HepG2 (cell line): ENCODE results near the gene SCRT2. TPM values are rescaled to one million over a fixed set of nuclear protein-coding genes. Genes with fewer than 3 reads are reported as not detected.

Experiments used
- ATAC-seq: fragments of 200-7000 bp; cut with Tn5 transposase; 3 replicates; pipeline ENCODE4 v1.9.1; 2020; ENCODE audit warnings: mild to moderate bottlenecking, moderate library complexity
- BruUV-seq: library from RNA; stranded (reverse); fragments of 400-500 nt; replicated peaks from 2 replicates; lab custom pipeline; 2021; lab: Mats Ljungman, UMichigan
- CTCF ChIA-PET: fragments of 300-600 bp; formaldehyde crosslinking; extraction: SDS; loops from one replicate; lab custom pipeline; 2021; ENCODE audit warnings: low total read pairs, inconsistent platforms, low intra/inter-chr PET ratio; lab: Yijun Ruan, JAX
- POLR2A ChIA-PET: fragments of 350-600 bp; sonication (Branson Sonifier 250); formaldehyde crosslinking; loops from one replicate; lab custom pipeline; 2020; ENCODE audit warnings: antibody characterized with exemption, inconsistent platforms; lab: Yijun Ruan, JAX
- DNase-seq: peaks from one replicate; pipeline ENCODE4 v3.0.0-alpha.2; 2015; ENCODE audit warnings: low spot score
- FAIRE-seq: peaks from 3 replicates; lab custom pipeline; 2011; peaks lifted over from hg19 to GRCh38; lab: Jason Lieb, UNC
- H2AFZ ChIP-seq: one replicate; pipeline ENCODE4 v1.6.1; 2011; ENCODE audit warnings: low read length, inconsistent platforms
- H3K27ac ChIP-seq: fragments of 300-600 bp; 3 replicates; pipeline ENCODE4 v1.8.0; 2011; ENCODE audit warnings: mixed run types, mild to moderate bottlenecking, mixed read lengths, low read length, inconsistent platforms; ENCODE audit not compliant: insufficient read depth; ENCODE audit errors: extremely low read length
- H3K27me3 ChIP-seq, 2 experiments: fragments of 200-600 bp in 1 of 2; 2 replicates in 1 of 2; 3 replicates in 1 of 2; pipeline versions ENCODE4 v1.6.0 to v1.8.0; 2011; ENCODE audit warnings: low read length in 2 of 2, mild to moderate bottlenecking in 2 of 2, moderate library complexity in 2 of 2, inconsistent platforms in 1 of 2; ENCODE audit not compliant: insufficient read depth in 2 of 2, control insufficient read depth in 1 of 2
- H3K36me3 ChIP-seq, 2 experiments: fragments of 200-600 bp in 1 of 2; replicated peaks in 1 of 2; 2 replicates in 1 of 2; 3 replicates in 1 of 2; pipeline versions ENCODE4 v1.5.1 to v1.8.0; 2011; ENCODE audit warnings: low read length in 2 of 2, inconsistent platforms in 1 of 2; ENCODE audit not compliant: insufficient read depth in 2 of 2, control insufficient read depth in 1 of 2
- H3K4me1 ChIP-seq: 2 replicates; pipeline ENCODE4 v1.5.1; 2012; ENCODE audit warnings: low read length, inconsistent platforms; ENCODE audit not compliant: insufficient read depth
- H3K4me2 ChIP-seq: 2 replicates; pipeline ENCODE4 v1.6.0; 2011; ENCODE audit warnings: low read depth, low read length, inconsistent platforms
- H3K4me3 ChIP-seq, 3 experiments: fragments of 200-600 bp in 1 of 3; sonication (generic), shearing (Covaris generic) in 1 of 3; replicated peaks in 1 of 3; 2 replicates each; pipeline ENCODE4 v1.5.1; 2011 to 2016; ENCODE audit warnings: low read length in 3 of 3, inconsistent platforms in 2 of 3, low read depth in 2 of 3, mild to moderate bottlenecking in 2 of 3, control low read depth in 1 of 3, mixed read lengths in 1 of 3; ENCODE audit not compliant: insufficient read depth in 1 of 3
- H3K79me2 ChIP-seq: one replicate; pipeline ENCODE4 v1.6.1; 2011; ENCODE audit warnings: low read length, inconsistent platforms; ENCODE audit not compliant: insufficient read depth
- H3K9ac ChIP-seq: 2 replicates; pipeline ENCODE4 v1.6.0; 2011; ENCODE audit warnings: mild to moderate bottlenecking, low read depth, low read length, inconsistent platforms; ENCODE audit not compliant: insufficient read depth
- H3K9me3 ChIP-seq: 2 replicates; pipeline ENCODE4 v1.5.1; 2012; ENCODE audit warnings: mild to moderate bottlenecking, low read length
- H4K20me1 ChIP-seq: 2 replicates; pipeline ENCODE4 v1.6.0; 2011; ENCODE audit warnings: inconsistent platforms, mild to moderate bottlenecking, low read length, moderate library complexity; ENCODE audit not compliant: insufficient read depth
- ATF7 ChIP-seq, 2 experiments: fragments of 450-650 bp in 1 of 2; sonication (generic) in 1 of 2; formaldehyde crosslinking in 1 of 2; IDR thresholded peaks; 2 replicates each; pipeline versions ENCODE4 v1.4.0 to v1.6.1; 2016 to 2020; ENCODE audit warnings: antibody characterized with exemption in 1 of 2, mild to moderate bottlenecking in 1 of 2, missing genetic modification reagents in 1 of 2
- HDAC2 ChIP-seq: sonication (generic); formaldehyde crosslinking; IDR thresholded peaks from 2 replicates; pipeline ENCODE4 v1.4.0; 2020; ENCODE audit warnings: missing genetic modification reagents
- MXI1 ChIP-seq: IDR thresholded peaks from 3 replicates; pipeline ENCODE4 v1.6.1; 2012; ENCODE audit warnings: low read depth, low read length, inconsistent platforms, borderline replicate concordance
- MYC ChIP-seq: sonication (generic); formaldehyde crosslinking; IDR thresholded peaks from 2 replicates; pipeline ENCODE4 v1.9.0; 2021; ENCODE audit warnings: missing genetic modification reagents, borderline replicate concordance
- ZKSCAN8 ChIP-seq: IDR thresholded peaks from 2 replicates; pipeline ENCODE4 v1.6.1; 2016; ENCODE audit warnings: borderline replicate concordance, missing genetic modification reagents, missing compliant biosample characterization
- ZNF138 ChIP-seq: sonication (generic); formaldehyde crosslinking; IDR thresholded peaks from 2 replicates; pipeline ENCODE4 v1.5.0; 2020; ENCODE audit warnings: mild to moderate bottlenecking, low read depth, missing genetic modification reagents
- ZNF205 ChIP-seq: IDR thresholded peaks from 2 replicates; pipeline ENCODE4 v1.6.1; 2018; ENCODE audit warnings: missing biosample characterization, missing genetic modification reagents
- ZNF337 ChIP-seq: sonication (generic); formaldehyde crosslinking; IDR thresholded peaks from 2 replicates; pipeline ENCODE4 v1.5.1; 2020; ENCODE audit warnings: missing genetic modification reagents, low read depth, mild to moderate bottlenecking, borderline replicate concordance
- ZNF841 ChIP-seq: sonication (generic); formaldehyde crosslinking; IDR thresholded peaks from 2 replicates; pipeline ENCODE4 v1.8.1; 2023; ENCODE audit warnings: missing genetic modification reagents, borderline replicate concordance
- WGBS: methylation state at CpG from one replicate; pipeline ENCODE4 v1.1.6; 2017; ENCODE audit warnings: low lambda C conversion rate; 5-methylcytosine and 5-hydroxymethylcytosine counted together
- in situ Hi-C: cut with HindIII; loops from 2 replicates; pipeline ENCODE4 v1.10.0; 2017; ENCODE audit warnings: low pct_unique_long_range_greater_than_20kb; ENCODE audit not compliant: extremely low pct_ligation_motif_present
- intact Hi-C: fragments of 100-400 bp; cut with micrococcal nuclease; formaldehyde crosslinking; loops from one replicate; pipeline ENCODE4 v1.10.0; 2022; ENCODE audit not compliant: unreplicated experiment
- polyA plus RNA-seq, 8 experiments: library from polyadenylated mRNA; depleted of rRNA in 3 of 8; stranded (reverse) in 7 of 8; unstranded in 1 of 8; fragments of >200 nt; fragmentation: Illumina TruSeq in 4 of 8; extraction: Trizol in 4 of 8; gene quantifications; 2 replicates each; pipeline versions ENCODE4 v1.2.1 to v1.2.3, GENCODE V29; 2011 to 2016; ENCODE audit warnings: low read depth in 4 of 8, missing spikeins in 1 of 8, mixed read lengths in 1 of 8; ENCODE audit not compliant: insufficient read depth in 1 of 8
- total RNA-seq, 5 experiments: library from RNA; depleted of rRNA; stranded (reverse); fragments of >200 nt; fragmentation: Illumina TruSeq; extraction: Trizol; gene quantifications; 2 replicates each; pipeline ENCODE4 v1.2.3, GENCODE V29; 2016; ENCODE audit warnings: low read depth in 1 of 5
- TF ChIP-seq, protein P1 (sequence below): sonication (generic); formaldehyde crosslinking; IDR thresholded peaks from 2 replicates; pipeline ENCODE4 v1.4.0; 2020; ENCODE audit warnings: missing genetic modification reagents, borderline replicate concordance
- TF ChIP-seq, protein P2 (sequence below): conservative IDR thresholded peaks from 2 replicates; pipeline ENCODE4 v1.6.1; 2018; ENCODE audit warnings: missing genetic modification reagents

Gene SCRT2
- total and polyA plus RNA-seq, 2 of the 13 experiments (the other 11 are each of a cell fraction or from before 2014, with no cell fraction given) = not detected

- H3K4me3 ChIP-seq = no peak overlapping the region
- no TSS peak for BruUV-seq
- no peaks in the 10 kb centered on the region for H3K9me3 ChIP-seq
- no peak overlapping the region for H3K27ac ChIP-seq
- no peaks in the 10 kb centered on the region for H3K79me2 ChIP-seq
- POLR2A ChIA-PET = no interaction called here
- TF ChIP-seq ZNF205 (CRISPR knock-in tag) = no peak
- TF ChIP-seq ATF7 (IDR thresholded peaks at IDR 0.05) = peak; percentile 53; the same call in 1 of the 2 replicates
- no peak for TF ChIP-seq ATF7 (CRISPR knock-in tag; IDR thresholded peaks at IDR 0.05)
- H3K9ac ChIP-seq = no peak overlapping the region
- ATAC-seq (no peak), DNase-seq (no peak), FAIRE-seq (no peak)
- H3K4me2 ChIP-seq = no peak overlapping the region
- CTCF ChIA-PET = no interaction called here
- no peaks in the 10 kb centered on the region for H3K4me1 ChIP-seq
- no peak overlapping the region for H2AFZ ChIP-seq
- 8% methylated on average over 2 of the region's 2 CpGs for WGBS
- H3K36me3 ChIP-seq = no peaks in the 10 kb centered on the region
- no peaks in the 10 kb centered on the region for H4K20me1 ChIP-seq
- in situ Hi-C loops (no loop called here), intact Hi-C loops (no loop called here)
- peaks cover 0 to 61% of the 10 kb centered on the region in 2 experiments; a peak in 4 of 5 replicates for H3K27me3 ChIP-seq
Measured at GRCh38 chr20:626579-626978, 49.0 kb downstream of the SCRT2 start.

DNA sequence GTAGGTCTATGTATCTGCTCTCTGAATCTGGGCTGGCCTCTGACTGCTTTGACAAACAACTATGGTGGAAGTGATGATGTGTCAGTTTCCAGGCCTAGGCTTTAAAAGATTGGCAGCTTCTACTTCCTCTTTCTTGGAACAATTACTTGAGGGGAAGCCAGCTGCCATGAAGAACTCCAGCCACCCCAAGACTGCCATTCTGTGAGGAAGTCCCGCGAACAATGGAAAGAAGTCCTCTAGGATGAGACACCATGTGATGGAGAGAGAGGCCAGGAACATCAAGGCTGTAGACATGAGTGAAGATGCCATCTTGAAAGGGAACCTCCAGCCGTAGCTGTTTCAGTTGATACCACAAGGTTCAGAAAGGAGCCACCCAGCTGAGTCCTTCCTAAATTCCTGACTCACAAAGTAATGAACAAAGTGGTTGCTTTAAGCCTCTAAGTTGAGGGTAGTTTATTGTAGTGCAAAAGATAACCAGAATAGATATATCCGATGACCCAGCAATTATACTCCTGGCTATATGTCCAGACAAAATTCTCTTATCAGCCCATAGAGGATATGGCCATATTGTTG lies 50.2 kb downstream of the SCRT2 start:
- no peak for ATAC-seq
- POLR2A ChIA-PET = no interaction called here
- no peak for TF ChIP-seq ZNF138
- no peak for TF ChIP-seq MYC (CRISPR knock-in tag)
- no peak for TF ChIP-seq HDAC2 (CRISPR knock-in tag)
- TF ChIP-seq ZNF841 = no peak
- TF ChIP-seq, protein P1, sequence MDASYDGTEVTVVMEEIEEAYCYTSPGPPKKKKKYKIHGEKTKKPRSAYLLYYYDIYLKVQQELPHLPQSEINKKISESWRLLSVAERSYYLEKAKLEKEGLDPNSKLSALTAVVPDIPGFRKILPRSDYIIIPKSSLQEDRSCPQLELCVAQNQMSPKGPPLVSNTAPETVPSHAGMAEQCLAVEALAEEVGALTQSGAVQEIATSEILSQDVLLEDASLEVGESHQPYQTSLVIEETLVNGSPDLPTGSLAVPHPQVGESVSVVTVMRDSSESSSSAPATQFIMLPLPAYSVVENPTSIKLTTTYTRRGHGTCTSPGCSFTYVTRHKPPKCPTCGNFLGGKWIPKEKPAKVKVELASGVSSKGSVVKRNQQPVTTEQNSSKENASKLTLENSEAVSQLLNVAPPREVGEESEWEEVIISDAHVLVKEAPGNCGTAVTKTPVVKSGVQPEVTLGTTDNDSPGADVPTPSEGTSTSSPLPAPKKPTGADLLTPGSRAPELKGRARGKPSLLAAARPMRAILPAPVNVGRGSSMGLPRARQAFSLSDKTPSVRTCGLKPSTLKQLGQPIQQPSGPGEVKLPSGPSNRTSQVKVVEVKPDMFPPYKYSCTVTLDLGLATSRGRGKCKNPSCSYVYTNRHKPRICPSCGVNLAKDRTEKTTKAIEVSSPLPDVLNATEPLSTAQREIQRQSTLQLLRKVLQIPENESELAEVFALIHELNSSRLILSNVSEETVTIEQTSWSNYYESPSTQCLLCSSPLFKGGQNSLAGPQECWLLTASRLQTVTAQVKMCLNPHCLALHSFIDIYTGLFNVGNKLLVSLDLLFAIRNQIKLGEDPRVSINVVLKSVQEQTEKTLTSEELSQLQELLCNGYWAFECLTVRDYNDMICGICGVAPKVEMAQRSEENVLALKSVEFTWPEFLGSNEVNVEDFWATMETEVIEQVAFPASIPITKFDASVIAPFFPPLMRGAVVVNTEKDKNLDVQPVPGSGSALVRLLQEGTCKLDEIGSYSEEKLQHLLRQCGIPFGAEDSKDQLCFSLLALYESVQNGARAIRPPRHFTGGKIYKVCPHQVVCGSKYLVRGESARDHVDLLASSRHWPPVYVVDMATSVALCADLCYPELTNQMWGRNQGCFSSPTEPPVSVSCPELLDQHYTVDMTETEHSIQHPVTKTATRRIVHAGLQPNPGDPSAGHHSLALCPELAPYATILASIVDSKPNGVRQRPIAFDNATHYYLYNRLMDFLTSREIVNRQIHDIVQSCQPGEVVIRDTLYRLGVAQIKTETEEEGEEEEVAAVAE (CRISPR knock-in tag) = no peak
- TF ChIP-seq MXI1 = no peak
- TF ChIP-seq ZNF337 (CRISPR knock-in tag) = no peak
- no peak for TF ChIP-seq ZKSCAN8
- TF ChIP-seq, protein P2, sequence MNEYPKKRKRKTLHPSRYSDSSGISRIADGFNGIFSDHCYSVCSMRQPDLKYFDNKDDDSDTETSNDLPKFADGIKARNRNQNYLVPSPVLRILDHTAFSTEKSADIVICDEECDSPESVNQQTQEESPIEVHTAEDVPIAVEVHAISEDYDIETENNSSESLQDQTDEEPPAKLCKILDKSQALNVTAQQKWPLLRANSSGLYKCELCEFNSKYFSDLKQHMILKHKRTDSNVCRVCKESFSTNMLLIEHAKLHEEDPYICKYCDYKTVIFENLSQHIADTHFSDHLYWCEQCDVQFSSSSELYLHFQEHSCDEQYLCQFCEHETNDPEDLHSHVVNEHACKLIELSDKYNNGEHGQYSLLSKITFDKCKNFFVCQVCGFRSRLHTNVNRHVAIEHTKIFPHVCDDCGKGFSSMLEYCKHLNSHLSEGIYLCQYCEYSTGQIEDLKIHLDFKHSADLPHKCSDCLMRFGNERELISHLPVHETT (CRISPR knock-in tag) = no peak

More for the DNA sequence above, 50.2 kb downstream of the SCRT2 start:
- CTCF ChIA-PET = no interaction called here
- no peak for DNase-seq
- Histone ChIP-seq H3K79me2 (no peaks in the 10 kb centered on the region), H3K27me3 (peaks cover 0 to 58% of the 10 kb centered on the region in 2 experiments; a peak in 4 of 5 replicates), H3K4me3 (no peak overlapping the region), H3K36me3 (no peaks in the 10 kb centered on the region), H3K27ac (no peak overlapping the region), H3K9me3 (no peaks in the 10 kb centered on the region), H3K4me2 (no peak overlapping the region), H2AFZ (no peak overlapping the region), H3K4me1 (no peaks in the 10 kb centered on the region), H3K9ac (no peak overlapping the region), H4K20me1 (no peaks in the 10 kb centered on the region)
- in situ Hi-C loops = no loop called here
- intact Hi-C loops = no loop called here
- no peak for FAIRE-seq
- no TSS peak for BruUV-seq
- 45% methylated on average over 4 of the region's 4 CpGs for WGBS
